NCI-H460 (cell line): Measurements from ENCODE around the gene NAPG. TPM values are rescaled to one million over a fixed set of nuclear protein-coding genes. Genes with fewer than 3 reads are reported as not detected.
"Not testable (repeated sequence)": the region's sequence is repeated elsewhere in the genome, so short reads cannot be mapped to it uniquely, and the experiment has no call there.

Source experiments
- DNase-seq: peaks from one replicate; pipeline ENCODE4 v3.0.0-alpha.2; 2016; ENCODE audit warnings: low read depth; ENCODE audit errors: extremely low read depth
- polyA plus RNA-seq: library from polyadenylated mRNA; depleted of rRNA; stranded (reverse); fragments of >200 nt; gene quantifications from 2 replicates; pipeline ENCODE4 v1.2.3, GENCODE V29; 2014; cell fraction: nucleus; rRNA removed
- total RNA-seq: library from RNA; depleted of rRNA; stranded (reverse); fragments of >200 nt; shearing (Covaris generic); gene quantifications from 2 replicates; pipeline ENCODE4 v1.2.3, GENCODE V29; 2014; rRNA removed

Gene NAPG
- 27.0 and 30.8 TPM in 2 replicates for total RNA-seq
- polyA plus RNA-seq = 33.3 and 39.7 TPM in 2 replicates

DNA sequence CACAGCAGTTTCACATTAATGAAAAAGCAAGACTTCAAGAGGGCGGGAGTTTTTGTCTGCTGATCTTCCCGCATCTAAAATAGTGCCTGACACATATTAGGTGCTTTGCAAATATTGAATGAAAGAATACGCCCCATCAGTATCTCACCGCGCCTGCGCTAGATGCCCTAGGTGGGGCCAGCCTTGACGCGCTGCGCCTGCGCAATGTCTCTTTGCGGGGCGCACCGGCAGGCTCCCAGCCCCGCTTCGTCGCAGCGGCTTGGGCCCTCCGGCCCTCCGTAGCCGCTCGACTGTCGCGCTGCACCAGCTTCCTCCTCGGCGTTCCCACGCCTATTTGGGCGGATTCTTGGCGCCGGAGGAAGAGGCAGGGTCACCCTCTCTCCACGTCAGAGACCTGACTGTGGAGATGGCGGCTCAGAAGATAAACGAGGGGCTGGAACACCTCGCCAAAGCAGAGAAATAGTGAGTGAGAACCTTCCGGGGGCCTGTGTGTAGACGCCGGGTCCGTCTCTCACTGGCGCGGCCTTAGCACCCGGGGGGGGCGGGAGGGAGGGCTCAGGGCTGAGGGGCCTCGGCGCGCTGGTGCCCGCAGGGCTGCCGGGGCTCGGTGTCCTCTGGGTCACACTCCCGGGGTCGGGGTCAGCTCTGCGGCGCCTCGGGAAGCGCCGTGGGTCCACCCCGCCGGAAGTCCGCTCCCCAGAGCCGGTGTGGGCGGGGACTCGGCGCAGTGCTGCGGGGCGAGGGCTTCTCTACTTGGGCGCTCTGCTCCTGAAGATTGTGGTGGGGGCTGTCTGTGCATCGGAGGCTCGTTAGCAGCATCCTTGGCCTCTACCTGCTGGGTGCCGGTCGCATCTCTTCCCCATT, at the start of gene NAPG:
Gene NAPG (plus strand): TSS at position 331 of the 864 bp plus-strand sequence. CDS start 76 bp downstream, at position 407.
- peak; percentile 83 for DNase-seq

DNA sequence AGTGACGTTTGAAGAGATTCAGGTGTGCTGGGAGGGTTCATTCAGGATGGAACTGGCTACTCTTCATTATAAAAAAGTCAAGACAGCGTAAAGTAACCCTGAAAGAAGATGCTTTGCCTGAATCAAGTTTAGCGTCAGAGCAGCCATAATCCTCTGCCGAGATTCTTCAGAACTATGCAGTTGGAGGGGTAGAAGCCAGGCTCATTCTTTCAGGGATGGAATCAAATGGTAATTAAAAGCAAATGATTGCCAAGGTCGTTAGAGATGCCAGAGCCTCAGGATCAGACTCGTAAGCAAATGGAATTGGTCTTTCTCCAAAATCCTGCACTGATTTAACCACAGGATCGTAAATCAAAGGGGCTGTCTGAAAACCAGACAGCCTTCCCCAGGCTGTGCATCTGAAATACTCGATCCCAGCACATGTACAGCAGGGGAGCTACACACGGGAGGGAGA, 49.5 kb upstream of the NAPG start:
- no peak for DNase-seq

DNA sequence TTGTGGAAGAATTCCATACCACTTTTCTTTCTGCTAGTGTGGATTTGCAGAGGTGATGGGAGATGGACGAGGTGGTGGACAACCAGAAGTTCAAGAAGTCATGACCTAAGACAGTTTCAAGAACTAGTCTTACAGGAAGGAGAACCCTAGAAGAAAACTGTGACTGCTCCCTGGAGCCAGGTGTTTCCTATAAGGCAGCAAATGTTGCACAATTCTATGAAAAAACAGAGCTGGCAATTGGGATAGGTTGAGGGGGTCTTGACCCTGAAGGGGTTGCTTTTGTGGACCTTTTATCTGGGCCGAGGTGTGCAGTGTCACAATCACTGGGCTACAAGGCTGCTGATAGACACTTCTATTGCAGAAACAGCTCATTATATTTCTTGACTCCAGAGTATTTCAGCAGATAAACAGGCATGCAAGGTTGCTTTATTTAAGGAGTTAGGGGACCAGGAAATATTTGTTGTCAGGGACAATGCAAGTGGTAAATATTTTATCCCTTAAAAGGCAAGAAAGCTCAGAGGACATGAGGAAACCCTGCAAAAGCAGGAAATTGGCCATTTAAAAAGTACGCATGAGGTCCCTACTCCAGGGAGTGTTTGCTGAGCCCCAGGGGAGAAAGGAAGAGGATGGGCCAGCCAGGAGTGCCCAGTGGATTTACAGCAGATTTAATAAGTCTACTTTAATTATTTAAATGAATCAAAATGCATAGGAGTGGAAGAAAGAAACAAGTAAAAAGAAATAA, 48.5 kb upstream of the NAPG start:
- no peak for DNase-seq

DNA sequence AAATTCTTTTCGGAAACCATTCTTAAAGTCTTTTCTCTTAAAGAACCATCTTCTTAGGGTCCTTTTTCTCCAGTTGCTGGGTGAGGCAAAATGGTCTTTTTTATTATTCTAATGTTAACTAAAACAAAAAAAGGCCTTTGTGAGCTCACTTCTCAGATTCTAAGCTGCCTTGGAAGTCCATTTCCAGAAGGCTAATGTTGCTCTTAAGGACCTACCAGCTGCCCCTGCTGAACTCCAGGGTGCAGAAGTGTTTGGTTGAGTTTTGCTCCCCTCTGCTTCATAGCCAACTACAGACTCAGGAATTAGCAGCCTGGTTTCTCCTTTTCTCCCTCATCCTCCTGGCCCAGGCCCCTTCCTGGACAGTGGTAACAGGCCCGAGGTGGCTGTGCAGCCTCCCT, 48.0 kb upstream of the NAPG start:
- DNase-seq = no peak

DNA sequence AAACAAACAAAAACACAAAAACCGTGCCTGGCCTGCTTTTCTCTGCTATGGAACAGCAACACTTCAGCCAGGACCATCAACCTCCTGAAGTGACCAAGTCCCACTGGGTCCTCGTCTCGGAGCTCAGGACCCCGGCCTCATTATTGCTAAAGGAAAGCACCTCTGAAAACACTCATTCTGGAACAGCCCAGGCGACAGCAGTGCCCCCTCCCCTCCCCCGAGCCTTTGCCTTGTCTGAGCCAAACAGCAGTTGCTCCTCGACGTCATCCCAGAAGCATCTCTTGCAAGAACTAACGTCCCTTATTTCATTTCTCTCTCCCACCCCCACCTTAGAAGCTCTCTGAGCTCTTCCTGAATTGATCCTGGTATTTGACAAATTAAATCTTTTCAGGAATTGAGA, 44.0 kb upstream of the NAPG start:
- DNase-seq = no peak

DNA sequence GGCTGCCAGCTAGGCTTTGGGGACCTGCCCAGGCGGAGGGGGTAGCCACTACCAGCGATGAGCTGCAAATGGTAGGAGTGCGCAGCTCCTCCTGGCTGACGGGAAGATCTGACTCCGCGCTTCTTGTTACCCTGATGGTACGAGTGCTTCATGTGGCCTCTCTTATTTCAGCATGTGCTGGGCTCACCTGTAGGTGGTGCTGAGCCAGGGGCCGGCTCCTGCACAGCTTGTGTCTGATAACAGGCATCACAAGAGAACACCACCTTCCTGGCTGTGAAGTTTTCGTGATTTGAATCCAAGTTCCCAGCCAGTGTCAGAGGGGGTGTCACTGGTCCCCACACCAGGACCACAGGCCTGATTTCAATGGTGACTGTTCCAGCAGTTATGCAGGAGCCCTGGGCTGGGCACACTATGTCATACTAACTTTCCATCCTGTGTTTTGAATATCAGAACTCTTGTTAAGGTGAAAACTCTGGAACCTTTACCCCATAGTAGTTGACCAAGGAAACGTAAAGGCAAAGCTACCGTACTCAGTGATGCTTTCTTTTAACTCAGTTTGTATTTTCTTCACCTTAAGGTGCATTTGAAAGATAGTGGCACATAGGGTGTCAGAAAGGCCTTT, 43.4 kb upstream of the NAPG start:
- no peak for DNase-seq

DNA sequence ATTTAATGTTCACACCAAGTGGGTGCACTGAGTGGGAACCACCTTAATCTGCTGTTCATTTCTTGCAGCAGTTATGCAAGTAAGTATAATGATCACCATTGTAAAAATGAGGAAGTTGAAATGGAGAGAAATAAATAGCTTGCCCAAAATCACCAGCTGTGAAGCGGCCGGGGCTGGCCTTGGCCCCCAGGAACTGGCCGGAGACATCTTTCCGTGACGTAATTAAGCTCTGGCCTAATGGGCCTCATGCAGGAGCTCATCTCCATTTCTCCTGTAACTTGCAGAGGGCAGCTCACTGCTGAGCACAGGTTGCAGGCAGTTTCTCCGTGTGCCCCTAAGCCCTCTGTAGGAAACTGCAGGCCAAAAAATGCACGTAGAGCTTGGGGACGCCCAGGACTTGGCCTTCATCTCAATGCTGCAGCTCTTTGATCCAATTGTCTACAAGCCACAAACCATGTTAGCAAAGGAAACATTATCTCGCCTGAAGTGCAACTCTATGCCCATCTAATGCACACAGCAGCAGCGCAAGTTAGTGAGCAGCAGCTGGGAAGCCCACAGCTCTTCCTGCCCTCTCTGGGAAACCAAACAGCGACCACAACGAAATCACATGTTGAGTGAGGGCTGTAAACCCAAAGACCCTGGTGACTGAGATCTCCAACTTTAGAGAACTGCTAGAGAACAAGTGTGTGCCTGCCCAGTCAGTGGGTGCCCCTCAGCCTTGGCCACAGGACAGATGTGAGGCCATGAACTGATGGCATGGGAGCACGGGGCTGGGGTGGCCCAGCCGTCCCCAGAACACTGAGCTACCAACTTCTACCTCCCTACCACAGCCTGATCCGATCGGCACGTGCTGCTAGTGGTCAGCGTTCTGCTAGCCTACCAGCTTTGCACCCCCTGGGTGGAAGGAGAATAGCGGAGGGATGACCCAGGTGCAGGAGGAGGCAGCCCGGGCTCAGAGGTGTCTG, 42.6 kb upstream of the NAPG start:
- DNase-seq = no peak

DNA sequence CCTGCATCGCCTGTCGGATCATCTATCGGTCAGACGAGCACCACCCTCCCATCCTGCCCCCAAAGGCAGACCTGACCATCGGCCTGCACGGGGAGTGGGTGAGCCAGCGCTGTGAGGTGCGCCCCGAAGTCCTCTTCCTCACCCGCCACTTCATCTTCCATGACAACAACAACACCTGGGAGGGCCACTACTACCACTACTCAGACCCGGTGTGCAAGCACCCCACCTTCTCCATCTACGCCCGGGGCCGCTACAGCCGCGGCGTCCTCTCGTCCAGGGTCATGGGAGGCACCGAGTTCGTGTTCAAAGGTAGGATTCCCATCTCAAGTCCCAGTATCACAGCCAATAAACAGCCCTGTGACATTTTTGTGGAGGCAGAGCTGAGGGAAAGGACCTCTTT, 40.4 kb upstream of the NAPG start:
- no peak for DNase-seq

DNA sequence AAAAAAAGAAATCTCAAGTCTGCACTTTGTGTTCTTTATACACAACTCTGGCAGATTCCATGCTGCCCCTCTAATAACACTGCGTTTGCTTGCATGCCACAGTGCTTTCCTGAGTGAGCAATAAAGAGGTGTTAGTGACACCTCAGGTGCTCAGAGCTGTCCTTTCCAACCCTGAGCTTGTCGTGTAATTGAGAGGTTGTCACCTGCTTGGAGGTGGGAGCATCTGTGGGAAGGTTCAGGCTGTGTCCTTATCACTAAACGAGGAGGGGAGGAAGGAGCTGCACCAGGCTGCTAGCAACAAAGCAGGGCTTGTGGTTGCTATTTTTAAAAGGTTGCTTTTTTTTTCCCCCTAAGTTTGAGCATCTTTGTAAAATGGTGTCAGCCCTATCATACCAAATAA, 39.5 kb upstream of the NAPG start:
- DNase-seq = no peak

DNA sequence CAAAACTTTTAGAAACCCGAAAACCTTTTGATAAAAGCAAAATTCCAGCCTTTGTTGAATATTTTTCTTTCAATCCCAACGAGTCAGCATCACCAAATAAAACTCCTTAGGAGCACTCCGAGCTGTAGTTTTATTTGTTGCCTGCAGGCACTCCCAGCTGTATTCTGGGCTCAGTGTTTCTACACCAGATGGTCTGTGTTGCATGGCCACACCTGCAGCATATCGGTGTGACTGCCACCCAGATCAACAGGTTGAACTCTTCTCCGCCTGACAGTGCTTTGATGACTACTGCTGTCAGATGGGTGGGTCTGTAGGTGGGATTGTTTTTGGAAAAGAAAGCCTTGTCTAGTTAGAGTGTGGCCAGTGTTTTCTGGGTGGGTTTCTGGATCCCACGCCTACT, 38.7 kb upstream of the NAPG start:
- DNase-seq = no peak

DNA sequence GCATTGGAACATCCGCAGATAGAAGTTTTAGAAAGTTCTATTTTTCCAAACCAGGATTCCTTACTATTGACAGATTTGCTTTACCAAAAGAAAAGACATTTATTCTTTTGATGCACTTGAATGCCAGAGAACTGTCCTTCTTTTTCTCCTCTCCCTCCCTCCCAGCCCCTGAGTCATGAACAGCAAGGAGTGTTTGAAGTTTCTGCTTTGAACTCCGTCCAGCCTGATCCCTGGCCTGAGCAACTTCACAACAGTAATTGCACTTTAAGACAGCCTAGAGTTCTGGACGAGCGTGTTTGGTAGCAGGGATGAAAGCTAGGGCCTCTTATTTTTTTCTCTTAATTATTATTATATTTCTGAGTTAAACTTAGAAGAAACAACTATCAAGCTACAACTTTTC, 37.8 kb upstream of the NAPG start:
- no peak for DNase-seq

DNA sequence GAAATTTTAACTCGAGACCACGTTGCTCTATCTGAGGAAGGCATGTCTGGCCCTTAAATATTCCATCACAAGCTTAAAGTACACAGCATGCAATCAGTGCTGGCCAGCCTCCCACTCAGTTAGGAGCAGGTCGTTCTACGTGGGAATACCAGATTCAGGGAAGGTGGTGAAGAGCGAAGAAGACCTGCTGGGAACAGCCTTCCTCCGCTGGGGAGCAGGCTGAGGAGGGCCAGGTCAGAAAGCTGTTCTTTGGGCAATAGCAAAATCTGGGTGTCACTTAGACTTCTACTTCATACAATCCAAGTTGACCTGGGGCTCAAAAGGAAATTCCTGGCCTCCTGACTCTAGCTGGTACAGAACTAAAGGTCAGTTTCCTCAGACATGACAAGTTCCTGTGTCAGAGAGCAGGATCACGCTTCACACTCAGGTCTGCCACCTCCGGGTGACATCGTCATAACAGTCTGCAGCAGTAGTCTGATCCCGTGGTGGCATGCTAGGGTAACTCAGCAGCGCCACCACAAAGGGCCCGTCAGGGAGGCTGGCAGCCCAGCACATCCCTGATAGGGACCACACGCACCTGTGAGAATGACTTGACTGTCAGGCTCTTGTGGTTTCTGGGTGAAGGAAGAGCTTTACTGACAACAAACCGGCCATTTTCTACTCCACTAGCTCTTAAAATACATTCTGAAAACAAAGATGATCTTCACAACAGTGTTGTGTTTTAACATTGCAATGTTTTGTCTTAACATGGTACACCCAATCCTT, 35.2 kb upstream of the NAPG start:
- peak; percentile 43 for DNase-seq

DNA sequence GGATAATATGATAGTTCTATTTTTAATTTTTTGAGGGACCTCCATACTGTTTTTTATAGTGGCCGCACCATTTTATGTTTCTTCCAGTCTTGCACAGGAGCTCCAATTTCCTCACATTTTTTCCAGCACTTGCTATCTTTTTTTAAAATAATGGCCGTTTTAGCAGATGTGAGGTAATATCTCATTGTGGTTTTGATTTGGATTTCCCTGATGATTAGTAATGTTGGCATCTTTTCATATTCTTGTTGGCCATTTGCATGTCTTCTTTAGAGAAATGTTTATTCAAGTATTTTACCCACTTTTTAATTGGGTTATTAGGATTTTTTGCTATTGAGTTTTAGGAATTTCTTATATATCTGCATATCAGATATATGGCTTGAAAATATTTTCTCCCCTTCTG, 29.9 kb upstream of the NAPG start:
- DNase-seq = no peak

DNA sequence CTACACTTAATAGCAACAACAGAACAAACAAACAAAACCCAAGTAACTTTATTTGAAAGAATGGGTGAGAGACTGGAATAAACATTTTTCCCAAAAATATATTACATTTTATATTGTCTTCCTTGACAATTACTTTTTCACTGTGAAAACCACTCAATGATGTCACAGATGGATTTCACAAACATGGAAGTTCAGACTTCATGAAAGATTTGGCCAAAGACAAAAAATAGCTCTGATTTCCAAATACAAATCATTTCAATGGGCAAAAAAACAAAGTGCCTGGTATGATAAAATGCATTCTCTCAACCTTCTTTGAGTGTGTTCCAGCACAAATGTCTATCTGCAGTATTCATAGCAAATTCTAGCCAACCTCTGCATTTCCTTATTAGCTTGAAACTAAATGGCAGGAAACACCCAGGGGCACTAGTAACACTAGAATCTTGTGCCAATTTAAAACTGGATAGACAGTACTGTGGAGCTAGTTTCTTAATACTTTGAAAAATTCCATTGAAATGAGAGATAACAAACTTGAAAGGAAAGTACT, 28.5 kb upstream of the NAPG start:
- no peak for DNase-seq

DNA sequence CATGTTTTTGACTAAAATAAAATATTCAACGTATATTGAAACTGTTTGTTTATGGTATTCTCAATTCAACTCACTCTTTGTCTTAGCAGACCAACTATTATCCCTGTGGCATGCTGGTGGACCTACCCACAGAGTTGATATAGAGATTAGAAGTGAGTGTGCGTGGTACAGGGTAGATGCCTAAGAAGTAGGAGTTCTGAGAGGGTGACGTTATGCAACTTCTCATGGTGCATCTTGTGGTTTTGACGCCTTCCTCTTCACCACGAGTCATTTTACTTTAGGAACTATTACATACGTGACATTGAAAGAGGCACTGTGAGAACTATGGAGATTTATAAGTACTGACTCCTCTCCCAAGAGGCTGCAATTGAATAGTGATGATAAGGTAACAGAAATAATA, 26.6 kb upstream of the NAPG start:
- DNase-seq = no peak

DNA sequence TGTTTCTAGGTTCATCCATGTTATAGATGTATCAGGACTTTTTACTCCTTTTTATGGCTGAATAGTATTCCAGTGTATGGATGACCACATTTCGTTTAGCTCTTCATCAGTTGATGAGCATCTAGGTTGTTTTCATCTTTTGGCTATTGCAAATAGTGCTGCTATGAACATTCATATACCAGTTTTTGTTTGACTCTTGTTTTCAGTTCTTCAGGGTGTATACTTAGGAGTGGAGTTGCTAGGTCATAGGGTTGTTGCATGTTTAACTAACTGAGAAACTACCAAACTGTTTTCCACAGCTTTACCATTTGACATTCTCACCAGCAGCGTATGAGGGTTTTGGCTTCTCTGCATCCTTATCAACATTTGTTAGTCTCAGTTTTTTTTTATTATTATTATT, 25.8 kb upstream of the NAPG start:
- DNase-seq = no peak

DNA sequence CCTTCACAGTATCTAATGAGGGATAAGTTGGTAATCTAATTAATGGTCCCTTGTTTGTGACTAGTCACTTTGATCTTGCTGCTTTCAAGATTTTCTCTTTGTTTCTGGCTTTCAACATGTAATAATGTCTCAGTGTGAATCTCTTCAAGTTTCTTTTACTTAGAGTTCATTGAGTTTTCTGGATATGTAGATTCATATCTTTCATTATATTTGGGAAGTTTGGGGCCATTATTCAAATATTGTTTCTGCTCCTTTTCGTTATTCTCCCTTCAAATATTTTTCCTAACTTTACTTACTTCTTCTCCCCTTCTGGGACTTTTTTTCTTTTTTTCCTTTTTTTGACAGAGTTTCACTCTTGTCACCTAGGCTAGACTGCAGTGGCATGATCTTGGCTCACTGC, 21.1 kb upstream of the NAPG start:
- no peak for DNase-seq

DNA sequence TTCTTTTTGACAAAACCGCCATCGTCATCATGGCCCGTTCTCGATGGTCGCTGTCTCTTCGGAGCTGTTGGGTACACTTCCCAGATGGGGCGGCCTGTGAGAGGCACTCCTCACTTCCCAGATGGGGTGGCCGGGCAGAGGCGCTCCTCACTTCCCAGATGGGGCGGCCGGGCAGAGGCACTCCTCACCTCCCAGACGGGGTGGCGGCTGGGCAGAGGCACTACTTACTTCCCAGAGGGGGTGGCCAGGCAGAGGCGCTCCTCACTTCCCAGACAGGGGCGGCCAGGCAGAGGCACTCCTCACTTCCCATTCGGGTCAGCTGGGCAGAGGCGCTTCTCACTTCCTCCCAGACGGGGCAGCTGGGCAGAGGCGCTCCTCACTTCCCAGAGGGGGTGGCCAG, 19.9 kb upstream of the NAPG start:
- not testable (repeated sequence) for DNase-seq

DNA sequence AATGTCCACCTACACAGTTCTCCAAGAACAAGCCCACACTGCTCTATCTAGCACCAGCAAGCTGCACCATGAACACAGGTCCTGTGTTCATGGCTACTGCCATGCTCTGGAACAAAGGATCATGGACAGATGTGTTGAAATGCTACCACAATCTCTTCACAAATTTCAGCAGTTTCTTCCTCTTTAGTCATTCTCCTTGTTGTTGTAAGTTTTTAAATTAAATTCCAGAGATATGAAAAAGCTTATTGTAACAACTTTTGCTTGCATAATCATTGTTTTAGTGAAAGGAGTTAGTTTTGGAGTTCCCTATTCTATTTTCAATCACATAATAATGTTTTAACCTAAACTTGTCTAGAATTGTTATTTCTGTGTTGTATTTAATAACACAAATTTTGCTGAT, 17.2 kb upstream of the NAPG start:
- no peak for DNase-seq
